K562 (cell line): ENCODE measurements around the gene GART. TPM values are rescaled to one million over a fixed set of nuclear protein-coding genes. Genes with fewer than 3 reads are reported as not detected.

ENCODE experiments used
- ATAC-seq: fragments of 200-7000 bp; cut with Tn5 transposase; 3 replicates; pipeline ENCODE4 v1.9.1; 2020; ENCODE audit warnings: moderate library complexity
- BruUV-seq: library from RNA; stranded (reverse); fragments of 400-500 nt; replicated peaks from 2 replicates; lab custom pipeline; 2021; lab: Mats Ljungman, UMichigan
- CTCF ChIA-PET: fragments of 300-600 bp; formaldehyde crosslinking; extraction: SDS; loops from one replicate; lab custom pipeline; 2021; ENCODE audit warnings: low intra/inter-chr PET ratio; lab: Yijun Ruan, JAX
- POLR2A ChIA-PET: fragments of 300-600, 350-650 bp; sonication (Branson Sonifier 250); formaldehyde crosslinking; extraction: SDS; loops from one replicate; lab custom pipeline; 2021; ENCODE audit warnings: antibody characterized with exemption, inconsistent platforms; lab: Yijun Ruan, JAX
- DNase-seq, 4 experiments: peaks; one replicate each; pipeline versions ENCODE4 v3.0.0 to v3.0.0-alpha.2; 2011 to 2018; ENCODE audit warnings: low spot score in 3 of 4, mixed read lengths in 3 of 4; ENCODE audit errors: extremely low read depth in 1 of 4
- FAIRE-seq: peaks from 2 replicates; lab custom pipeline; 2011; peaks lifted over from hg19 to GRCh38; lab: Jason Lieb, UNC
- H2AFZ ChIP-seq: 2 replicates; pipeline ENCODE4 v1.6.0; 2011; ENCODE audit warnings: low read depth, low read length, control low read depth, inconsistent platforms
- H3K27ac ChIP-seq: fragments of 200-600 bp; 3 replicates; pipeline ENCODE4 v1.8.0; 2011; ENCODE audit warnings: low read depth, mild to moderate bottlenecking, control low read depth, inconsistent platforms, low read length, moderate library complexity, mixed read lengths; ENCODE audit errors: extremely low read depth
- H3K27me3 ChIP-seq, 2 experiments: fragments of 300-600 bp in 1 of 2; 2 replicates in 1 of 2; 3 replicates in 1 of 2; pipeline versions ENCODE4 v1.6.0 to v1.8.0; 2011; ENCODE audit warnings: inconsistent platforms in 2 of 2, low read length in 2 of 2, mild to moderate bottlenecking in 1 of 2, mixed read lengths in 1 of 2, moderate library complexity in 1 of 2; ENCODE audit not compliant: control insufficient read depth in 2 of 2, insufficient read depth in 2 of 2
- H3K36me3 ChIP-seq: fragments of 300-600 bp; 3 replicates; pipeline ENCODE4 v1.8.0; 2011; ENCODE audit warnings: mild to moderate bottlenecking, low read length, inconsistent platforms; ENCODE audit not compliant: control insufficient read depth, insufficient read depth
- H3K4me1 ChIP-seq, 2 experiments: fragments of 200-600 bp in 1 of 2; replicated peaks in 1 of 2; 2 replicates in 1 of 2; 3 replicates in 1 of 2; pipeline versions ENCODE4 v1.5.1 to v1.8.0; 2011; ENCODE audit warnings: inconsistent platforms in 2 of 2, low read length in 2 of 2, mild to moderate bottlenecking in 1 of 2, mixed read lengths in 1 of 2, moderate library complexity in 1 of 2; ENCODE audit not compliant: control insufficient read depth in 2 of 2, insufficient read depth in 2 of 2
- H3K4me2 ChIP-seq: 2 replicates; pipeline ENCODE4 v1.6.1; 2011; ENCODE audit warnings: low read length, control low read depth, inconsistent platforms, mixed read lengths; ENCODE audit not compliant: insufficient read depth
- H3K4me3 ChIP-seq: fragments of 200-600 bp; sonication (generic), shearing (Covaris generic); 2 replicates; pipeline ENCODE4 v1.5.1; 2016; ENCODE audit warnings: control low read depth, inconsistent platforms
- H3K79me2 ChIP-seq: fragments of 200-600 bp; 3 replicates; pipeline ENCODE4 v1.8.0; 2011; ENCODE audit warnings: low read length, inconsistent platforms; ENCODE audit not compliant: control insufficient read depth, insufficient read depth
- H3K9ac ChIP-seq, 2 experiments: 2 replicates each; pipeline versions ENCODE4 v1.6.0 to v1.6.1; 2011; ENCODE audit warnings: low read depth in 2 of 2, low read length in 2 of 2, control low read depth in 1 of 2, inconsistent platforms in 1 of 2, mild to moderate bottlenecking in 1 of 2, mixed read lengths in 1 of 2; ENCODE audit not compliant: insufficient read depth in 1 of 2
- H3K9me1 ChIP-seq: one replicate; pipeline ENCODE4 v1.6.0; 2011; ENCODE audit warnings: inconsistent platforms, mild to moderate bottlenecking, low read length, moderate library complexity; ENCODE audit not compliant: control insufficient read depth, insufficient read depth
- H3K9me3 ChIP-seq: replicated peaks from 2 replicates; pipeline ENCODE4 v1.5.1; 2011; ENCODE audit warnings: low read depth, low read length, inconsistent platforms; ENCODE audit not compliant: control insufficient read depth, insufficient read depth
- H4K20me1 ChIP-seq: replicated peaks from 2 replicates; pipeline ENCODE4 v1.6.1; 2011; ENCODE audit warnings: low read length, inconsistent platforms, mixed read lengths; ENCODE audit not compliant: control insufficient read depth, insufficient read depth
- ASH1L ChIP-seq: fragments of 450-650 bp; IDR thresholded peaks from 2 replicates; pipeline ENCODE4 v1.6.1; 2018; ENCODE audit warnings: borderline replicate concordance, mild to moderate bottlenecking, low read depth; ENCODE audit not compliant: partially characterized antibody
- CREB1 ChIP-seq, 2 experiments: sonication (generic) in 1 of 2; formaldehyde crosslinking in 1 of 2; IDR thresholded peaks; 2 replicates each; pipeline versions ENCODE4 v1.6.1 to v1.8.0; 2012 to 2022; ENCODE audit warnings: inconsistent platforms in 1 of 2, mild to moderate bottlenecking in 1 of 2, missing genetic modification reagents in 1 of 2, moderate library complexity in 1 of 2
- FOXJ2 ChIP-seq: fragments of 200-800 bp; sonication (Bioruptor generic); IDR thresholded peaks from 2 replicates; pipeline ENCODE4 v1.6.1; 2016; ENCODE audit warnings: missing genetic modification characterization, missing compliant biosample characterization
- NELFE ChIP-seq: IDR thresholded peaks from 2 replicates; pipeline ENCODE4 v1.6.1; 2011; ENCODE audit warnings: mild to moderate bottlenecking; ENCODE audit not compliant: insufficient read depth, insufficient read length
- PTRF ChIP-seq: fragments of 450-650 bp; IDR thresholded peaks from 2 replicates; pipeline ENCODE4 v1.6.1; 2016; ENCODE audit warnings: mild to moderate bottlenecking, missing genetic modification characterization, missing compliant biosample characterization
- in situ Hi-C: fragments of 300-500 bp; cut with MboI; formaldehyde crosslinking; loops from 4 replicates; pipeline ENCODE4 v1.15.0; 2018; ENCODE audit warnings: inconsistent platforms, mixed read lengths
- intact Hi-C: fragments of 100-400 bp; cut with micrococcal nuclease; formaldehyde crosslinking; loops from 2 replicates; pipeline ENCODE4 v1.14.2; 2022
- polyA plus RNA-seq, 8 experiments: library from polyadenylated mRNA; depleted of rRNA in 4 of 8; stranded (reverse) in 5 of 8; unstranded in 3 of 8; fragments of >200 nt; fragmentation: Nextera tagmentation in 2 of 8; fragmentation: Illumina TruSeq in 1 of 8; extraction: Ambion mirVana in 2 of 8; extraction: Trizol in 1 of 8; gene quantifications; 2 replicates each; pipeline versions ENCODE4 v1.2.1 to v1.2.3, GENCODE V29; 2011 to 2014; ENCODE audit warnings: inconsistent platforms in 1 of 8, missing spikeins in 1 of 8
- total RNA-seq, 7 experiments: library from RNA; depleted of rRNA in 6 of 7; stranded (reverse); fragments of >200 nt in 6 of 7; fragmentation: Illumina TruSeq in 2 of 7; extraction: Trizol in 2 of 7; gene quantifications; 2 replicates each; pipeline versions ENCODE4 v1.2.1 to v1.2.3, GENCODE V29; 2011 to 2021; ENCODE audit warnings: low replicate concordance in 1 of 7
- TF ChIP-seq, protein P1 (sequence below), 2 experiments: IDR thresholded peaks; 2 replicates each; pipeline ENCODE4 v1.6.1; 2012; ENCODE audit warnings: improper control_type of control experiment in 2 of 2, low read depth in 2 of 2, low read length in 2 of 2, borderline replicate concordance in 1 of 2
- TF ChIP-seq, protein P2 (sequence below), 2 experiments: fragments of 450-650 bp in 1 of 2; IDR thresholded peaks; 2 replicates each; pipeline ENCODE4 v1.6.1; 2011 to 2017; ENCODE audit warnings: low read depth in 2 of 2, antibody characterized with exemption in 1 of 2, borderline replicate concordance in 1 of 2, low read length in 1 of 2, mild to moderate bottlenecking in 1 of 2, mixed read lengths in 1 of 2; ENCODE audit not compliant: control insufficient read depth in 1 of 2
- TF ChIP-seq, protein P3 (sequence below): IDR thresholded peaks from 3 replicates; pipeline ENCODE4 v1.6.1; 2011; ENCODE audit warnings: borderline replicate concordance, mild to moderate bottlenecking, moderate library complexity; ENCODE audit not compliant: insufficient read length; ENCODE audit errors: extremely low read depth
- TF ChIP-seq, protein P4 (sequence below): sonication (generic); formaldehyde crosslinking; IDR thresholded peaks from 2 replicates; pipeline ENCODE4 v1.8.0; 2022; ENCODE audit warnings: mild to moderate bottlenecking, missing genetic modification reagents

GART gene
- total and polyA plus RNA-seq, 9 of the 15 experiments (the other 6 are each of a cell fraction or from before 2014, with no cell fraction given), result 141 to 429 (median 349) TPM

DNA sequence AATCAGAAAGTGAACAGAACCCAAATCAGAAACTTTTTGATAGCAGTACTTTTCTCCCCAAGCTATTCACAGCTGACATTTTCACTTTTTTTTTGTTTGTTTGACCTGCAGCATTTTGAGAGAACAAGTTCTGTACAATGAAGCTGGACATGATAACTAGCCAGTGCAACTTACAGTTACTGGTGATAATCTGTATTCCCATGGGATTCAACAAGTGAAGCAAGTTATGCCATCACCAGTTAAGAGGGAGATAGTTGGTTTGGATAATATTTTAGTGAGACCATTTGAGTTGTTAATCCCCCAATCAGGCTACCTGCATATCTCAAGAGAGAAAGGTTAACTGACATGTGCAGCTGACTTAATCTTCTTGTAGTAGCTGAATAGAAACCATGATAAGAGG lies 19.0 kb upstream of the GART start:
- ATAC-seq, result no peak
- Histone ChIP-seq H3K27ac (no peak overlapping the region), H3K4me2 (no peak overlapping the region), H3K36me3 (peaks cover 97% of the 10 kb centered on the region), H3K9me3 (no peaks in the 10 kb centered on the region), H3K9me1 (no peaks in the 10 kb centered on the region), H3K4me1 (no peaks in the 10 kb centered on the region), H3K79me2 (peaks cover 82% of the 10 kb centered on the region), H2AFZ (no peak overlapping the region), H3K27me3 (no peaks in the 10 kb centered on the region), H3K9ac (no peak overlapping the region), H3K4me3 (no peak overlapping the region), H4K20me1 (no peaks in the 10 kb centered on the region)
- no peak for TF ChIP-seq CREB1 (IDR thresholded peaks at IDR 0.05)
- TF ChIP-seq CREB1 (CRISPR knock-in tag; IDR thresholded peaks at IDR 0.05), result no peak
- TF ChIP-seq PTRF (tag), result no peak
- TF ChIP-seq, protein P1, sequence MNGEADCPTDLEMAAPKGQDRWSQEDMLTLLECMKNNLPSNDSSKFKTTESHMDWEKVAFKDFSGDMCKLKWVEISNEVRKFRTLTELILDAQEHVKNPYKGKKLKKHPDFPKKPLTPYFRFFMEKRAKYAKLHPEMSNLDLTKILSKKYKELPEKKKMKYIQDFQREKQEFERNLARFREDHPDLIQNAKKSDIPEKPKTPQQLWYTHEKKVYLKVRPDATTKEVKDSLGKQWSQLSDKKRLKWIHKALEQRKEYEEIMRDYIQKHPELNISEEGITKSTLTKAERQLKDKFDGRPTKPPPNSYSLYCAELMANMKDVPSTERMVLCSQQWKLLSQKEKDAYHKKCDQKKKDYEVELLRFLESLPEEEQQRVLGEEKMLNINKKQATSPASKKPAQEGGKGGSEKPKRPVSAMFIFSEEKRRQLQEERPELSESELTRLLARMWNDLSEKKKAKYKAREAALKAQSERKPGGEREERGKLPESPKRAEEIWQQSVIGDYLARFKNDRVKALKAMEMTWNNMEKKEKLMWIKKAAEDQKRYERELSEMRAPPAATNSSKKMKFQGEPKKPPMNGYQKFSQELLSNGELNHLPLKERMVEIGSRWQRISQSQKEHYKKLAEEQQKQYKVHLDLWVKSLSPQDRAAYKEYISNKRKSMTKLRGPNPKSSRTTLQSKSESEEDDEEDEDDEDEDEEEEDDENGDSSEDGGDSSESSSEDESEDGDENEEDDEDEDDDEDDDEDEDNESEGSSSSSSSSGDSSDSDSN (IDR thresholded peaks at IDR 0.05; ENCODE audit: borderline replicate concordance in 1 of 2, low read depth in 2 of 2, low read length in 2 of 2), result no peak
- TF ChIP-seq, protein P2, sequence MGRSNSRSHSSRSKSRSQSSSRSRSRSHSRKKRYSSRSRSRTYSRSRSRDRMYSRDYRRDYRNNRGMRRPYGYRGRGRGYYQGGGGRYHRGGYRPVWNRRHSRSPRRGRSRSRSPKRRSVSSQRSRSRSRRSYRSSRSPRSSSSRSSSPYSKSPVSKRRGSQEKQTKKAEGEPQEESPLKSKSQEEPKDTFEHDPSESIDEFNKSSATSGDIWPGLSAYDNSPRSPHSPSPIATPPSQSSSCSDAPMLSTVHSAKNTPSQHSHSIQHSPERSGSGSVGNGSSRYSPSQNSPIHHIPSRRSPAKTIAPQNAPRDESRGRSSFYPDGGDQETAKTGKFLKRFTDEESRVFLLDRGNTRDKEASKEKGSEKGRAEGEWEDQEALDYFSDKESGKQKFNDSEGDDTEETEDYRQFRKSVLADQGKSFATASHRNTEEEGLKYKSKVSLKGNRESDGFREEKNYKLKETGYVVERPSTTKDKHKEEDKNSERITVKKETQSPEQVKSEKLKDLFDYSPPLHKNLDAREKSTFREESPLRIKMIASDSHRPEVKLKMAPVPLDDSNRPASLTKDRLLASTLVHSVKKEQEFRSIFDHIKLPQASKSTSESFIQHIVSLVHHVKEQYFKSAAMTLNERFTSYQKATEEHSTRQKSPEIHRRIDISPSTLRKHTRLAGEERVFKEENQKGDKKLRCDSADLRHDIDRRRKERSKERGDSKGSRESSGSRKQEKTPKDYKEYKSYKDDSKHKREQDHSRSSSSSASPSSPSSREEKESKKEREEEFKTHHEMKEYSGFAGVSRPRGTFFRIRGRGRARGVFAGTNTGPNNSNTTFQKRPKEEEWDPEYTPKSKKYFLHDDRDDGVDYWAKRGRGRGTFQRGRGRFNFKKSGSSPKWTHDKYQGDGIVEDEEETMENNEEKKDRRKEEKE (IDR thresholded peaks at IDR 0.05; ENCODE audit: borderline replicate concordance in 1 of 2, control insufficient read depth in 1 of 2, low read depth in 2 of 2, low read length in 1 of 2), result no peak
- TF ChIP-seq FOXJ2 (tag), result no peak
- TF ChIP-seq, protein P3, sequence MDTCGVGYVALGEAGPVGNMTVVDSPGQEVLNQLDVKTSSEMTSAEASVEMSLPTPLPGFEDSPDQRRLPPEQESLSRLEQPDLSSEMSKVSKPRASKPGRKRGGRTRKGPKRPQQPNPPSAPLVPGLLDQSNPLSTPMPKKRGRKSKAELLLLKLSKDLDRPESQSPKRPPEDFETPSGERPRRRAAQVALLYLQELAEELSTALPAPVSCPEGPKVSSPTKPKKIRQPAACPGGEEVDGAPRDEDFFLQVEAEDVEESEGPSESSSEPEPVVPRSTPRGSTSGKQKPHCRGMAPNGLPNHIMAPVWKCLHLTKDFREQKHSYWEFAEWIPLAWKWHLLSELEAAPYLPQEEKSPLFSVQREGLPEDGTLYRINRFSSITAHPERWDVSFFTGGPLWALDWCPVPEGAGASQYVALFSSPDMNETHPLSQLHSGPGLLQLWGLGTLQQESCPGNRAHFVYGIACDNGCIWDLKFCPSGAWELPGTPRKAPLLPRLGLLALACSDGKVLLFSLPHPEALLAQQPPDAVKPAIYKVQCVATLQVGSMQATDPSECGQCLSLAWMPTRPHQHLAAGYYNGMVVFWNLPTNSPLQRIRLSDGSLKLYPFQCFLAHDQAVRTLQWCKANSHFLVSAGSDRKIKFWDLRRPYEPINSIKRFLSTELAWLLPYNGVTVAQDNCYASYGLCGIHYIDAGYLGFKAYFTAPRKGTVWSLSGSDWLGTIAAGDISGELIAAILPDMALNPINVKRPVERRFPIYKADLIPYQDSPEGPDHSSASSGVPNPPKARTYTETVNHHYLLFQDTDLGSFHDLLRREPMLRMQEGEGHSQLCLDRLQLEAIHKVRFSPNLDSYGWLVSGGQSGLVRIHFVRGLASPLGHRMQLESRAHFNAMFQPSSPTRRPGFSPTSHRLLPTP, result no peak
- TF ChIP-seq ASH1L, result no peak
- TF ChIP-seq, protein P4, sequence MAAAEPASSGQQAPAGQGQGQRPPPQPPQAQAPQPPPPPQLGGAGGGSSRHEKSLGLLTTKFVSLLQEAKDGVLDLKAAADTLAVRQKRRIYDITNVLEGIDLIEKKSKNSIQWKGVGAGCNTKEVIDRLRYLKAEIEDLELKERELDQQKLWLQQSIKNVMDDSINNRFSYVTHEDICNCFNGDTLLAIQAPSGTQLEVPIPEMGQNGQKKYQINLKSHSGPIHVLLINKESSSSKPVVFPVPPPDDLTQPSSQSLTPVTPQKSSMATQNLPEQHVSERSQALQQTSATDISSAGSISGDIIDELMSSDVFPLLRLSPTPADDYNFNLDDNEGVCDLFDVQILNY (CRISPR knock-in tag), result no peak
- no peak for TF ChIP-seq NELFE
- intact Hi-C loops (no loop called here), in situ Hi-C loops (no loop called here)
- no TSS peak for BruUV-seq
- FAIRE-seq, result no peak
- DNase-seq, result no peak
- CTCF ChIA-PET, result no interaction called here
- POLR2A ChIA-PET, result interaction anchor here (3.2 to 10.6 kb wide), 2 partner anchors 8 to 9 kb away, joined by 11 to 130 read pairs; no protein-coding TSS in a partner anchor
